ENCODE measurements around the gene MPHOSPH6. TPM values are rescaled to one million over a fixed set of nuclear protein-coding genes. Genes with fewer than 3 reads are reported as not detected.
"Not testable (repeated sequence)": the region's sequence is repeated elsewhere in the genome, so short reads cannot be mapped to it uniquely, and the experiment has no call there.

MPHOSPH6 gene, protein sequence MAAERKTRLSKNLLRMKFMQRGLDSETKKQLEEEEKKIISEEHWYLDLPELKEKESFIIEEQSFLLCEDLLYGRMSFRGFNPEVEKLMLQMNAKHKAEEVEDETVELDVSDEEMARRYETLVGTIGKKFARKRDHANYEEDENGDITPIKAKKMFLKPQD
- total RNA-seq = 10 to 100 TPM; 46.9 to 51.2 TPM

DNA sequence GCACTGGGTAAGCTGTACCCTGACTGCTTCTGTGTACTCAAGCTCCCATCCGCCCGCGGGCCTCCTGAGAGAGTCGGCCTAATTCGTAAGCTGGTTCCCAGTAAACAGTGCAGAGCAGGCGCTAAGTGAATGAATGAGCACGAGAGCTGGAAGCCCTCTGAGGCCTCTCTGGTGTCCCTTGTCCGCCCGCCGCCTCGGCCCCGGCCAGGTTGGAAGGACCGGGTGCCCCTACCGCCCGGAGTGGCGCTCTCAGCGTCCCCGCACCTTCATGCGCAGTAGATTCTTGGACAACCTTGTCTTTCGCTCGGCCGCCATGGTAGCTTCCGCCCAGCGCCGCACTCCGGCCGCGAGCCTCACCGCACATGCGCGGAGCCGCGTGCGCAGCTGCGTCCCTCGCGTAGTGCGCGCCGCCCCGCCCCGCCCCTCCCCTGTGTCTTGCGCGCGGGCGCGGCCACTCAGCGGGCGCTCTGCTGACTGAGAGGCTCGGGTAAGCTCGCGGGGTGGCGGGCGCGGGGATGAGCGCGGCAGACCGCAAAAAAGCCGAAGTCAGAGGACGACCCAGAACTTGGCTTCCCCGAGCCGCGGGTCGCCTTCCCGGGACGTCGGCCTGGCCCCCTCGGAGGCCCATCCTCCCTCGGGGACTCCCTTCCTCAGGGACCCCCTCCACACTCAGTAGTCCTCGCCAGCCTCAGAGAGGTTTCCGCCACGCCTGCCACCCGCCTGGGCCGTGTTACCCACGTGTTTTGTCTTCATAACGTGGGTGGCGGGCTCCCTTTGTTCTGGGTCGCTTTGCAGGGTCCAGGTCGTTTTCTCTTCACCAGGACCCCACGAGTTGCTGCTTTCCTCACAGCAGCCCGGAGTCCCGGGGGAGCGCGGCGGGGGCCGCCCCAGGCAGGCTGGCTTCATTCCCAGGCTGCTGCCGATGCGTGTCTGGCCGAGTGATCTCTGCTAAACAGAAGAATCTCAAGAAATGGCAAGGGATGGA lies at the start of gene MPHOSPH6:
MPHOSPH6 (minus strand) TSS at position 364 of the 985 bp plus-strand sequence; CDS start at position 315, 49 bp downstream.
- Mint-ChIP-seq H3K27me3 (peaks cover 10% of the 10 kb centered on the region), H3K27ac (peak within 1 kb of the TSS; percentile 99), H3K36me3 (ENCODE audit: low read depth) (peaks cover 38% of the 10 kb centered on the region), H3K4me3 (peak within 1 kb of the TSS; percentile 88), H3K4me1 (ENCODE audit: low read depth) (peaks cover 31% of the 10 kb centered on the region), H3K9me3 (peaks cover 9% of the 10 kb centered on the region)
- ATAC-seq = peak; percentile 96
- TF ChIP-seq, protein P1, sequence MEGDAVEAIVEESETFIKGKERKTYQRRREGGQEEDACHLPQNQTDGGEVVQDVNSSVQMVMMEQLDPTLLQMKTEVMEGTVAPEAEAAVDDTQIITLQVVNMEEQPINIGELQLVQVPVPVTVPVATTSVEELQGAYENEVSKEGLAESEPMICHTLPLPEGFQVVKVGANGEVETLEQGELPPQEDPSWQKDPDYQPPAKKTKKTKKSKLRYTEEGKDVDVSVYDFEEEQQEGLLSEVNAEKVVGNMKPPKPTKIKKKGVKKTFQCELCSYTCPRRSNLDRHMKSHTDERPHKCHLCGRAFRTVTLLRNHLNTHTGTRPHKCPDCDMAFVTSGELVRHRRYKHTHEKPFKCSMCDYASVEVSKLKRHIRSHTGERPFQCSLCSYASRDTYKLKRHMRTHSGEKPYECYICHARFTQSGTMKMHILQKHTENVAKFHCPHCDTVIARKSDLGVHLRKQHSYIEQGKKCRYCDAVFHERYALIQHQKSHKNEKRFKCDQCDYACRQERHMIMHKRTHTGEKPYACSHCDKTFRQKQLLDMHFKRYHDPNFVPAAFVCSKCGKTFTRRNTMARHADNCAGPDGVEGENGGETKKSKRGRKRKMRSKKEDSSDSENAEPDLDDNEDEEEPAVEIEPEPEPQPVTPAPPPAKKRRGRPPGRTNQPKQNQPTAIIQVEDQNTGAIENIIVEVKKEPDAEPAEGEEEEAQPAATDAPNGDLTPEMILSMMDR (IDR thresholded peaks at IDR 0.05) = no peak
- POLR2A ChIA-PET = interaction anchor here (0.7 to 2.8 kb wide), 9 partner anchors 9 to 96 kb away, joined by 3 to 13 read pairs (median 4); no protein-coding TSS in a partner anchor
- DNase-seq = peak; percentile 91
- CTCF ChIA-PET = interaction anchor here (1.2 to 2.1 kb wide), 2 partner anchors 60 to 93 kb away, joined by 3 to 18 read pairs; no protein-coding TSS in a partner anchor
- intact Hi-C loops (cut with micrococcal nuclease) = no loop called here

DNA sequence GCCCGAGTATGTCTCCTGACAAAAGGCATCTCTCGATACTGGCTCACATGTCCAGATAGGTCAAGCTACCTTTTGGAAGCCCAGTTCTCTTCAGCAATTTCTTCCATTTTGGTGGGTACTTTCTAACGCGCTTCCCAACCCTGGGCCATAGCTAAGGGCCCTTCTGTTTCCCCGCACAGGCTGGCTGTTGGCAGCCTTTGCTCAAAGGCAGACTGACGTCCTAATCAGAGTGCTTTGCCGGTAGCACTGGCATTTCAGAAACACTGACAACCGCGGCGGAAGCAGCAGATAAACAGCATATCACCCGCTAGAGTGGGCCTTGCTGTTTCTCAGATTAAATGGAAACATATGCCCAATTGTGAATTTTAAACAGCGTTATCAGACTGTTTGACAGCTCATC lies 49.3 kb upstream of the MPHOSPH6 start:
- Mint-ChIP-seq H3K36me3 (ENCODE audit: low read depth) (no peaks in the 10 kb centered on the region), H3K4me3 (no peak overlapping the region), H3K4me1 (ENCODE audit: low read depth) (no peaks in the 10 kb centered on the region), H3K9me3 (no peaks in the 10 kb centered on the region), H3K27me3 (peaks cover 11% of the 10 kb centered on the region), H3K27ac (no peak overlapping the region)
- POLR2A ChIA-PET = no interaction called here
- no peak for ATAC-seq
- intact Hi-C loops (cut with micrococcal nuclease) = no loop called here
- TF ChIP-seq, protein P1 (IDR thresholded peaks at IDR 0.05) = no peak
- CTCF ChIA-PET = interaction anchor here (1.6 kb wide), 1 partner anchor 11 kb away, joined by 11 read pairs; no protein-coding TSS in a partner anchor
- no peak for DNase-seq

DNA sequence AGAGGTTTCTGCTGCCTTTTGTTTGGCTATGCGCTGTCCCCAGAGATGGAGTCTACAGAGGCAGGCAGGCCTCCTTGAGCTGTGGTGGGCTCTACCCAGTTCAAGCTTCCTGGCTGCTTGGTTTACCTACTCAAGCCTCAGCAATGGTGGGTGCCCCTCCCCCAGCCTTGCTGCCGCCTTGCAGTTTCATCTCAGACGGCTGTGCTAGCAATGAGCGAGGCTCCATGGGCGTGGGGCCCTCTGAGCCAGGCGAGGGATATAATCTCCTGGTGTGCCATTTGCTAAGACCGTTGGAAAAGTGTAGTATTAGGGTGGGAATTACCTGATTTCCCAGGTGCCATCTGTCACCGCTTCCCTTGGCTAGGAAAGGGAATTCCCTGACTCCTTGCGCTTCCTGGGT lies 39.3 kb upstream of the MPHOSPH6 start:
- ATAC-seq; intact Hi-C loops (cut with micrococcal nuclease); CTCF ChIA-PET; POLR2A ChIA-PET; DNase-seq; H3K27ac Mint-ChIP-seq; H3K9me3 Mint-ChIP-seq; H3K4me3 Mint-ChIP-seq; H3K36me3 Mint-ChIP-seq (ENCODE audit: low read depth); H3K4me1 Mint-ChIP-seq (ENCODE audit: low read depth): not testable (repeated sequence)
- peaks cover 24% of the 10 kb centered on the region for H3K27me3 Mint-ChIP-seq

DNA sequence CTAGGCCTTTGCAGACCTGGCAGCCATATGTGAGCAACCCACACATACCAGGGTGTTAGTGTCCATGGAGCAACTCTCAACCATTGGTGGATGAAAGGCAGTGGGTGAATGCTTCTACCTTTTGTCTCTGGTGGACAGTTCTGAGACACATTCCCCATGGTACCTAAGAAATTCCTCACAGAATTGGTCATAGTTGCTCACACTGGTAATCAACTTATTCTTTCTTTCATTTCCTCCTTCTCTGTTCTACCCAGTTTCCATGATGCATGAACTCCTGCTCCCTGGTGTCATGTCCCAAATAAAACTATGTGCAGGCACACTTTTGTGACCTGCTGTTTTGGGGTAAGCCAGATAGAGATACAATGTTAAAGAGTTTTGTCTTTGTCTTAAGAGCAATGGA lies 33.2 kb upstream of the MPHOSPH6 start:
- H3K9me3 Mint-ChIP-seq = no peaks in the 10 kb centered on the region
- H3K27ac Mint-ChIP-seq = no peak overlapping the region
- intact Hi-C loops (cut with micrococcal nuclease) = no loop called here
- CTCF ChIA-PET = interaction anchor here (2.0 kb wide), 1 partner anchor 27 kb away, joined by 7 read pairs; no protein-coding TSS in a partner anchor
- DNase-seq (no peak), ATAC-seq (no peak)
- TF ChIP-seq, protein P1 (IDR thresholded peaks at IDR 0.05) = no peak
- POLR2A ChIA-PET = no interaction called here
- H3K27me3 Mint-ChIP-seq = peaks cover 15% of the 10 kb centered on the region
- no peaks in the 10 kb centered on the region for H3K36me3 Mint-ChIP-seq (ENCODE audit: low read depth)
- peaks cover 3% of the 10 kb centered on the region for H3K4me1 Mint-ChIP-seq (ENCODE audit: low read depth)
- H3K4me3 Mint-ChIP-seq = no peak overlapping the region

DNA sequence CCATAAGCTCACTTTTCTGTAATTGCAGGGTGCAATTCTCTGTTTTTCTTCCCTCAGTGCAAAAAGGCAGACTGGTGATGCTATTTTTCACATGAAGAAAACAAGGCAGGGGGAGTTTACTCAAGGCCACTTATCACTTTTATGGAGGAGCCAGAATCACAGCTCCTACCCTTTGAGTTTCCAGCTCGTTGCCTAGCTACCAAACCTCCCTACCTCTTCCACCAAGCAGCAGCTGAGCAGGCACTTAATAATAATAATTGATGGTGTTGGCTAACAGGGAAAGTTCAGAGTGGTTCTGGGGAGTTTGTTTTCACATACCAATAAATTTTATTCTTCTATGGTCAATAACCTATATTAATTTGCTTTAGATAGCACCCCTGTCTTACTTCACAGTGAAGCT lies 31.9 kb upstream of the MPHOSPH6 start:
- H3K4me3 Mint-ChIP-seq = no peak overlapping the region
- ChIA-PET CTCF (interaction anchor here (1.3 to 2.0 kb wide), 2 partner anchors 10 to 29 kb away, joined by 3 to 7 read pairs; no protein-coding TSS in a partner anchor), POLR2A (no interaction called here)
- TF ChIP-seq, protein P1 (IDR thresholded peaks at IDR 0.05) = no peak
- intact Hi-C loops (cut with micrococcal nuclease) = no loop called here
- peaks cover 5% of the 10 kb centered on the region for H3K27me3 Mint-ChIP-seq
- peaks cover 3% of the 10 kb centered on the region for H3K4me1 Mint-ChIP-seq (ENCODE audit: low read depth)
- no peaks in the 10 kb centered on the region for H3K9me3 Mint-ChIP-seq
- H3K27ac Mint-ChIP-seq = no peak overlapping the region
- H3K36me3 Mint-ChIP-seq (ENCODE audit: low read depth) = no peaks in the 10 kb centered on the region
- ATAC-seq = no peak
- no peak for DNase-seq
